Vagina (tissue), 2 donors: ENCODE data around the gene LAMC3.

Source experiments
- CTCF ChIP-seq, 3 experiments: fragments of 450-650 bp in 2 of 3; fragments of 200-600 bp in 1 of 3; sonication (generic) in 1 of 3; IDR thresholded peaks; one replicate each; pipeline ENCODE4 v1.5.1; 2017 to 2019; ENCODE audit warnings: antibody characterized with exemption in 3 of 3, mild to moderate bottlenecking in 2 of 3, moderate library complexity in 2 of 3
- POLR2AphosphoS5 ChIP-seq, 2 donors: sonication (generic); formaldehyde crosslinking; IDR thresholded peaks; one replicate each; pipeline ENCODE4 v1.9.0; 2017; ENCODE audit warnings: antibody characterized with exemption in 2 of 2, mild to moderate bottlenecking in 2 of 2, low read depth in 1 of 2; ENCODE audit not compliant: insufficient read depth in 1 of 2

DNA sequence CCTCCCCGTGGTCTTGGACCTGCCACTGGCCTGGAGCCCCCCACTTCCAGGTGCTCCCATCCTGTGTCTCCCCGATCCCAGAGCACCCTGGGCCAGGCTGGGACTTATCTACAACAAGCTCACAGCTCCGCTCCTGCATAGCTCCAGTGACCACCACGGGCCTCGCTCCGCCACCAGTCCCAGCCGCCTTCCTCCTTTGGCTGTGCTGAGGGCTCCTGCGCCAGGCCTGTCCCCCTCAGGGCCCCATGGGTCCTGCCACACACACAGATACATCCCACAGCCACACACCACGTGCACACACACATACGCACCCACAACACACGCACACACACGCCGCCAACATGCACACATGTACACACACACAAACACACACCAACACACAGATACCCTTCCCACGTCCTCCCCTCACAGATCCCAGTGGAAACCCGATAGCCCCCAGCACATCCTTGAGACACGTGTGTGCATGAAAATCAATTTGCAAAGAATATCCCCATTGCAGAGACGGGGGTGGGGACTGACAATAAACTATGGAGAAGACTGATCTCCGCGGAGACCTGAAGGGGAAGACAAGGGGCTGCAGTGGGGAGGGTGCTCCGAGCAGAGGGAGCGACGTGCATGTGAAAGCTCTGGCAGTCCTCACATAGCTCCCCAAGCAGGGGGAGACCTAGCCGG lies 18.5 kb upstream of the LAMC3 start:
- TF ChIP-seq CTCF (IDR thresholded peaks at IDR 0.05) = no peak
- no peak for TF ChIP-seq POLR2AphosphoS5 (IDR thresholded peaks at IDR 0.05; ENCODE audit: insufficient read depth in 1 of 2, low read depth in 1 of 2)
